Activated CD4-positive, CD25-positive, alpha-beta regulatory T cell (primary cell): ENCODE results near the gene KRTAP10-2.
"Not testable (repeated sequence)": the region's sequence is repeated elsewhere in the genome, so short reads cannot be mapped to it uniquely, and the experiment has no call there.

Experiments
- DNase-seq, 4 experiments: peaks; one replicate each; lab custom pipeline; 2025; lab: John Stamatoyannopoulos, UW

Gene KRTAP10-2

GRCh38 chr21:44583089-44583799 is 31.9 kb upstream of the KRTAP10-2 start:
- DNase-seq = no peak

- no peak for DNase-seq
Measured at GRCh38 chr21:44582055-44582454, 30.8 kb upstream of the KRTAP10-2 start.

- no peak for DNase-seq
Measured at GRCh38 chr21:44581158-44581557, 29.9 kb upstream of the KRTAP10-2 start.

GRCh38 chr21:44580231-44580821 is 29.0 kb upstream of the KRTAP10-2 start, which contains the start of gene KRTAP10-5:
KRTAP10-5 (minus strand) TSS chr21:44580604; CDS start chr21:44580578, 26 bp downstream.
- DNase-seq = not testable (repeated sequence)

DNA sequence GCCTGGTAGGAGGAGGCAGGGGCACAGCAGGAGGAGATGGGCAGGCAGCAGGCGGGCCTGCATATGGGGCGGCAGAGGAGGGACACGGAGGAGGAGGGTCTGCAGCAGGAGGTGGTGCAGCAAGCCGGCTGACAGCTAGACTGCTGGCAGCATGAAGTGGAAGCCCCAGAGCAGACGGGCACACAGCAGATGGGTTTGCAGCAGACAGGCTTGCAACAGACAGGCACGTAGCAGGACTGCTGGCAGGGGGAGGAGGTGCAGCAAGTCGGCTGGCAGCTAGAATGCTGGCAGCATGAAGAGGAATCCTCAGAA is 28.5 kb upstream of the KRTAP10-2 start:
- DNase-seq = no peak

- no peak for DNase-seq
Measured at GRCh38 chr21:44579056-44579832, 27.9 kb upstream of the KRTAP10-2 start.

DNA sequence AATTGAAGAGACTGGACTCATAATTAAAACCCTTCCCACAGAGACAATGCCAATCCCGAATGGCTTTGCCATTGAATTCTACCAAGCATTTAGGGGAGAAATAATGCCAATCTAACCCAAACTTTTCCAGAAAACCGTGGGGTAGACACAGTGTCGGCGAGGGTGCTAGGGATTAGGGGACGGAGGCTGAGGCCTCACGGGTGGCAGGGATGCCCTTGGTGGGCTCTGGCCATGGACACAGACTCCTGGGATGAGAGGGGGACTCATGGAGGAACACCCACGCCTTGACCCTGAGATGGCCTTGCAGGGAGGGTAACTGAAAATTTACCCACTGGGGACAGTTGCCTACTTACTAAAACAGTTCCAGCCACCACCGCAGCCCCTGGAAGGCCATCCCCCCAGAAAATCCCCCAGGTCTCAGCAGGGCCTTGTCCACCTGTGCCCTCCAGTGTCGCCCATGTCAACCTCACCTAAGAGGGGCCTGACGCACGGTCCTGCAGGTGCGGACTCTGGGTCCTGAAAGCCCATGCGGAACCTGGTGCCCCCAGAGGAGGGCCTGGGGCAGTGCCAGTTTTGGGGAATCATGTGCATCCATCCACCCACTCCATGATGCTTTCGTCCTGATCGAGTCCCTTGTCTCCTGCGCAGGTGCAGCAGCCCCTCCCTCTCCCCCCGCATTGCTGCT is 27.2 kb upstream of the KRTAP10-2 start:
- no peak for DNase-seq

DNA sequence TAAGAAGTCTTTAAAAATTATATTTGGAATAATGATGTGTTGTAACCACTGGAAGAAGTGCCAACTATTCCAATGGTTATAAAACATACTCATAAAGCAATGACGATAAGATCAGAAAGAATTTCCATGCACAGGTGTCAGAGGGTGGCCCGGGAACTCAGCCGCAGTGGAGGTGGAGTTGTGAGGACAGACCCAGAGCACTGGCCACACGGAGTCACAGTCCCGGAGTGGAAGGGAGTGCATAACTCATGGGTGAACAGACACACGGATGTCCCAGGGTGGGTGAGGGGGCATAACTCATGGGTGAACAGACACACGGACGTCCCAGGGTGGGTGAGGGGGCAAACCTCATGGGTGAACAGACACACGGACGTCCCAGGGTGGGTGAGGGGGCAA is 24.7 kb upstream of the KRTAP10-2 start:
- DNase-seq = no peak

GRCh38 chr21:44575307-44576024 is 24.2 kb upstream of the KRTAP10-2 start:
- no peak for DNase-seq

DNA sequence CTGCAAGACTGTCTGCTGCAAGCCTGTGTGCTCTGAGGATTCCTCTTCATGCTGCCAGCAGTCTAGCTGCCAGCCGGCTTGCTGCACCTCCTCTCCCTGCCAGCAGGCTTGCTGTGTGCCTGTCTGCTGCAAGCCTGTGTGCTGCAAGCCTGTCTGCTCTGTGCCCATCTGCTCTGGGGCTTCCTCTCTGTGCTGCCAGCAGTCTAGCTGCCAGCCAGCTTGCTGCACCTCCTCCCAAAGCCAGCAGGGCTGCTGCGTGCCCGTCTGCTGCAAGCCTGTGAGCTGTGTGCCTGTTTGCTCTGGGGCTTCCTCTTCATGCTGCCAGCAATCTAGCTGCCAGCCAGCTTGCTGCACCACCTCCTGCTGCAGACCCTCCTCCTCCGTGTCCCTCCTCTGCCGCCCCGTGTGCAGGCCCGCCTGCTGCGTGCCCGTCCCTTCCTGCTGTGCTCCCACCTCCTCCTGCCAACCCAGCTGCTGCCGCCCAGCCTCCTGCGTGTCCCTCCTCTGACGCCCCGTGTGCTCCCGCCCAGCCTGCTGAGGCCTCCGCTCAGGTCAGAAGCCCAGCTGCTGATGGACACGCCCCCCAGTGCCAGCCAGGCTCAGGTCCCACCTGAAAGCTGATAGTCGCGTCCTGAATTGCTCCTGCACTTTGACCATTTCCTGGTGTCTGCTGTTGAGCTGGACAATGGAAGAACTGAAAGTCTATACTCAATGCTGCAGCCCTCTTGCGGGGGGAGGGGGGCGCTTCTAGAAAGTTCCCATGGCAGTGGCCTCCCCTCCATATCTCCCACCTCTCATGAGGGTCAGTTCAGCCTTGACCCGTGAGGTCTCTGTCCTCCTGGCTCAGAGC is 23.4 kb upstream of the KRTAP10-2 start:
- no peak for DNase-seq

GRCh38 chr21:44573630-44574456 is 22.5 kb upstream of the KRTAP10-2 start, which contains the start of gene KRTAP10-4:
KRTAP10-4 (plus strand) TSS chr21:44573729; CDS start chr21:44573759, 30 bp downstream.
- DNase-seq = not testable (repeated sequence)

DNA sequence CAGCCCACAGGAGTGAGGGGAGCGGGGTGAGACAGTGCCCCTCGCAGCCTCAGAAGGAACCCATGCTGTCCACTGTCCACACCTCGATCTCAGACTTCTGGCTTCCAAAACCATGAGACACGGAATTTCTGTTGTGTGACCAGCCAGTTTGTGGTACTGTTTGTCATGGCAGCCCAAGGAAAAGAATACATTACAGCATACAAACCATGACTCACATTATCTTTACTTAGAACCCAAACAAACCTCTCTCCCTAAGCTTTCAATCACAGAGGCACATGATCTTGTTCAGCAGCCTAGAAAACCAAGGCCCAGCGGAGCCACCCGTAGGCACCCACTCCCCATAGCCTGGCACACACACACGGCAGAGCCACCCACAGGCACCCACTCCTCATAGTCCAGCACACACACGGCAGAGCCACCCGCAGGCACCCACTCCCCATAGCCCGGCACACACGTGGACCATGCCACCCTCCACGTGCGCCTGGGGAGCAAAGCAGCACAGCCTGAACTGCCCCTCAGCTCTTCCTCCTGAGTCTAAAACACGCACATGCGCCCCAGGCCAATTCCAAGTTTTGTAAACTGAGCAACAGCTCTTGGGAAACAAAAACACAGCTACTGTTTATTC is 21.8 kb upstream of the KRTAP10-2 start:
- DNase-seq = no peak

DNA sequence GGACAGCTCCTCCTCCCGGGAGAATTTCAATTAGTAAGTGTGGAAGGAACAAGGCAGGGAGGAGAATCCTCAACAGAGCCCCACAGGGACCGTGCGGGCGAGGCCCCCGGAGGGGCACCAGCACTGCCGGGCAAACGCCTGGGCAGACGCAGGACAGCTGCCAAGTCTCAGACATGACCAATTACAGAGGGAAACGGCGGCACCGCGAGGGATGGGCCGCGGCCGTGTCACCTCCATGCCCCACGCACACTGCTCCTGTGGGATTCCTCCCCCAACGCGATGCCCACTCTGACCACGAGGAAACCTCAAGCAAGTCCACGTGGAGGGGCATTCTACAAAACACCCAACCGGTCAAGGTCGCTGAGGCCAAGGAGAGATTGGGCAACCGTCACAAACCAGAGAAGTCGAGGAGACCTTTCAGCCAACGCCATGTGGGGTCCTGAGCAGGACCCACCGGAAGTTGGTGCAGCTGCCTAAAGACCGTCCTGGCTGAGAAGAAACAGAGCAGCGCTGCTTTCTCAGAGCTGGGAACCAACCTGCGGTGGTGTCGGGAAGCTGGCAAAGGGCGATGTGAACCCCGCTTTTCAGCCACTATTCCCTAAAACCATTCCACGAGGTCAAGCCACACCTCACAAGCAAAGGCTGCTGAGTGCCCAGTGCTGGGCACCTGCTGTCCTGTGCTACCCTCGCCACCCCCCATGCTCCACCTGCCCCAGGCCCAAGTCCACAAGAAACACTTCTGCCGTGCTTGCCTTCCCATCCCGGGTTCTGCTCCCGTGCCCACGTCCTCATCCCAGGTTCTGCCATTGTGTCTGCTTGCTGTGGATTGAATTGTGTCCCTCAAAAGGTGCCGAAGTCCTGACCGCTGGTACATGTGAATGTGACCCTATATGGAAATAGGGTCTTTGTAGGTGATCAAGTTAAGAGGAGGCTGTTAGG is 20.8 kb upstream of the KRTAP10-2 start:
- DNase-seq = no peak

GRCh38 chr21:44571296-44571695 is 20.0 kb upstream of the KRTAP10-2 start:
- DNase-seq = no peak

- DNase-seq = no peak
Measured at GRCh38 chr21:44569861-44570517, 18.7 kb upstream of the KRTAP10-2 start.

DNA sequence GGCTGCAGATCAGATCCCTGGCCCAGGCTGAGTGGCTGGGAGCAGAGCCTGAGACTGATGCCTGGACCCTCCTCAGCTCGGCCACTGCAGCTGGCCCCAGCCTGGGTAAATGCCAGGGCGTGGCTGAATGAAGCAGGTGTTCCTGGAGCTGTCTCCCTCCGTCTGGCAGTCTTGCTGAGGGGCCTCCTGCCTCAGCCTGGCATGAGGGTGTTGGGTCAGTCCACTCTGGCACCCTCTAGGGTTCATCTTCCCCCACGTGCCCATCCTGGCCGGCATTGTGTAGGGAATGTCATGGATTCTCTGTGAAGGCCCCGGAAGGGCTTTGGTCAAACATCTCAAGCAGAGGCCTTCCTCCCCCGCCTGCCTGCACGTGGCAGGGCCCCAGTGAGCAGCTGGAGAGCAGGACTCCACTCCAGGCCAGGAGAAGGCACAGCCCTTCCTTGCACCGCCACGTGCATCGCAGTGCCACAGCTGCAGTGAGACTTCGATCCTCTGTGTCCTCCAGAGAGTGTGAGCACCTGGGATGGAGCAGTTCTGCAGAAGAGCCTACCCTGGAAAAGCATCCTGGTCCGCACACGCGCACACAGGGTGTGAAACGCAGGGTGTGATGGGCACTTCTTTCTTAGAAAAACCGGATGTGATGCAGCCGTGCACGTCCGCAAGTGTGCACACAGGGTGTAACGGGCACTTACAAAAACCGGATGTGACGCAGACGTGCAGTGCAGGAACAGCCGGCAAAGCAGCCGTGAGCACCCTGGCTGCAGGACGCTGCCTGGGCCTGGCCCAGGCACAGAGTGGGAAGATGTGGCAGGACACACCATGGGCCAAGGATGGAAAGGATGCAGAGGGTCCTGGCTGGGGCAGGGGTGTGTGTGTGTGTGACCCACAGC is 17.6 kb upstream of the KRTAP10-2 start:
- DNase-seq = no peak

DNA sequence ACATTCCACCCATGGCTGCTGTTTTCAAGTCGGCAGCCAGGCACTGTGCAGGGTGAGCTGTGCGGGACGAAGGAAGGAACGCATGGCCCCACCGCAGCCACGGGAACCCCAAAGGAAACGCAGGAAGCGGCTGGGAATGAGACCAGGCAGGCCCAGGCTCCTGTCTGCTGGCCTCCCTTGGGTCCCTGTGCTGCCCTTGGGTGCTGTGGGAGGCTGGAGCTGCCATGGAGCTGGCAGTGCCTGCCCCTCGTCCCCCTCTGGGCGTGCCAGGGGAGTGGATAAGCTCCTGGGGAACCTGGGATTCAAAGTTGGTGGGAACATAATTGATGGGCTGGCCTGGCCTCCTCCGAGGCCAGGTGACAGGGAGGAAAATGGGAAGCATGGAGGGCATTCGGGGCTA is 17.0 kb upstream of the KRTAP10-2 start:
- DNase-seq = no peak
